ENCODE results near the gene KCTD13. TPM values are rescaled to one million over a fixed set of nuclear protein-coding genes. Genes with fewer than 3 reads are reported as not detected.
A peak's percentile ranks its signal among the peaks of the same experiment; 100 is the strongest.

The KCTD13 gene
- total and polyA plus RNA-seq, 4 donors, result 11.0 to 79.2 (median 39.8) TPM

DNA sequence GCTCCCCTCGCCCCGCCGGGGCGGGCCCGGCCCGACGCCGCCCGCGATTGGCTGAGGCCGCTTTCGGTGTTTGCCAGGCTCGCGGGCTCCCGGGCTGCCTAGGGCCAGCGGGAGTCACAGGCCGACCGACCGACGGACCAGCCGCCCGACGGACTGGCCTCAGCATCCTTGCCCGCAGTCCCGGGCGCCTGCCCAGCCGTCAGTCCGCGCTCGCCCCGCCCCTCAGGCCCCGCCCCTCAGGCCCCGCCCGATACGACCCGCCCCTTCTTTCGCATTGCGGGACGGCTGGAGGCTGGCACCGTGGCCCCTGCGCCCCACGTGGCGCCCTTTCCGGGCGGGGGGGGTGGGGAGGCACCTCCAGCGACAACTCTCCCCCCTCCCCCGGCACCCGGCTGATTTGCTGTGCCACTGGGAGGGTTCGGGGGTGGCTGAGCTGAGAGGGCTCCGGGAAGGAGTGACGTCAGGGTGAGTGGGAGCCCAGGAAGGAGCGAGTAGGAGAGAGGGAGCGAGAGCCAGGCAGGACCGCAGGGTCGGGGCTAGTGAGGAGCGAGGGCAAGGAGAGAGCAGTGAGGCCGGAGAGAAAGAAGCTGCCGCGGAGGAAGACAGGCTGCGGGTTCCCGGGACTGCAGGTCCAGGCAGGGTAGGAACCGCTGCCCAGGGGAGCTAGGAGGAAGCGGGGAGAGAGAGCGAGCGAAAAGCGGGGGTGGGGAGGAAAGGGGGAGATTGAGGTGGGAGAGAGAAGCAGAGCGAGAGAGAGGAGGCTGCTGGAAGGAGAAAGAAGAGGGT, 25.7 kb downstream of the KCTD13 start, which contains the start of gene ASPHD1:
Gene ASPHD1 (plus strand): TSS at position 387 of the 786 bp plus-strand sequence. CDS start 484 bp downstream, outside the sequence.
- Histone ChIP-seq H3K27ac (ENCODE audit: low read depth, low read length) (peak within 1 kb of the TSS; percentile 71), H3K4me1 (ENCODE audit: control insufficient read depth, insufficient read depth, low read length) (peaks cover 44% of the 10 kb centered on the region), H3K9me3 (ENCODE audit: control insufficient read depth, insufficient read depth, low read length) (no peaks in the 10 kb centered on the region), H3K27me3 (ENCODE audit: control insufficient read depth, insufficient read depth, low read length) (peaks cover 12% of the 10 kb centered on the region), H3K4me3 (ENCODE audit: low read depth, low read length) (peak within 1 kb of the TSS; percentile 35), H3K36me3 (ENCODE audit: control insufficient read depth, insufficient read depth, low read length) (peaks cover 19% of the 10 kb centered on the region)
- under 1% methylated on average over 51 of the region's 67 CpGs for whole genome bisulfite sequencing (ENCODE audit: insufficient coverage)
- DNase-seq (ENCODE audit: low read depth in 4 of 6, low spot score in 6 of 6), result peak; percentile 50 to 95 (median 62)

DNA sequence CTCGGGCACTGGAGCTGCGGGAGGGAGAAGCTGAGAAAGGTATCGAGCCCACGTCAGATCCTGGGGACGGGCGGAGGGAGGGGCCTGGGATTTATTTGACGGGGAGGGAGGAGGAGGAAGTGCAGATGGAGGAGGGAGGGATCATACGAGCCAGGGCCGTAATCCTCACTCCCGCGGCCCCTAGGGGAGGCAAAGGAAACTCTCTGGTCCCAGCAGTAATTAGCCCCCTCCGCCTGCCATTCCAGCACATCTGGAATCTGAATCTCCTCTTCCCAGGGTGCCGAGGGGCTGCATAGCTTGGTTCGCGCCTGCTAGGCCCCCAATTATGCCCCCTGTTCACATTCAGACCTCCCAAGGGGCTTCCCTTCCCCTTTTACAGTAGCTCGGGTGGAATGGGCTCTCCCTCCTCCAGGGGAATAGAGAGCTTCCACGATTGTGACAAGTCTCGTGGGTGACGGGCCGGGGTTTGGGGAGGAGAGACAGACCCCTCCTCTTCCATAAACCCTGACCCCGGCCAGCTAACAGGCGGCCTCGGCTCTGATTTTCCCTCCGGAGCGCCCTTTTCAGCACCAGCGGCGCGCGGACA, 26.4 kb downstream of the KCTD13 start, which contains the start of gene SEZ6L2:
Gene SEZ6L2 (minus strand): TSS at position 35 of the 586 bp plus-strand sequence. CDS start 531 bp downstream, outside the sequence.
- Histone ChIP-seq H3K9me3 (ENCODE audit: control insufficient read depth, insufficient read depth, low read length) (no peaks in the 10 kb centered on the region), H3K36me3 (ENCODE audit: control insufficient read depth, insufficient read depth, low read length) (peaks cover 18% of the 10 kb centered on the region), H3K27ac (ENCODE audit: low read depth, low read length) (peak within 1 kb of the TSS; percentile 71), H3K4me1 (ENCODE audit: control insufficient read depth, insufficient read depth, low read length) (peaks cover 44% of the 10 kb centered on the region), H3K4me3 (ENCODE audit: low read depth, low read length) (peak within 1 kb of the TSS; percentile 35), H3K27me3 (ENCODE audit: control insufficient read depth, insufficient read depth, low read length) (peaks cover 12% of the 10 kb centered on the region)
- peak; percentile 53 to 99 (median 82) for DNase-seq (ENCODE audit: low read depth in 4 of 6, low spot score in 6 of 6)
- WGBS (ENCODE audit: insufficient coverage), result 0% methylated on average over 21 of the region's 29 CpGs

DNA sequence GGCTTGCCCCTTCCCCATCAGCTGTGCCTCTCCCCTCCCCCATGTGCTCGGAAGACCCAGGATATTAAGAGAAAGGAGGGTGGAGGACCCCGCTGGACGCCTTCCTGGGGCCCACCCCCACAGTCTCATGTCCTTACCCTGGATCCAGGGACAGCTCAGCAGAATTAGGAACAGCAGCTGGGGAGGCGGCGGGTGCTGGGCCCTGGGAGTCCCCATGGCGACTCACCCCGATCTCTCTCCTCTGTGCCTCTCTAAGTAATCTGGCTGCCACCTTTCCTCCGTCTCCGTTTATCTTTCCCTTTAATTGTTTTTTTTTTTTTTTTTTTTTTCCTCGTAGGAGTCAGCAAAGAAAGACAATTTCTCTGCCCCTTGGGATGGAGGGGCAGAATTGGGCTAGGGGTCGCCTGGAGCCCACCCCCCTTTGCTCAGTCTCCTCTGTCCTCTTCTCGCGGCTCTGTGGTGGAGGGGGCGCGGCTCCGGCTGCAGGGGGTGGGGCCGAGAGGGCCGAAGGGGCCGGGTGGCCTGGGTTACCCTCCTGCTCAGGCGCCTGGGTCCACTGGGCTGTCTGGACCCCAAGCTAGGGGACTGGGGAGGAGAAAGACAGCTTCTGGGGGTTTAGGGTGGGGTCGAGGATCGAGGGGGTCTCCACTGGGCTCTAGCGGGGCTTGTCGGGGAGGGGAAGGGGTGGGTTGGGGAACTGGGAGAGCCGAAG, 27.1 kb downstream of the KCTD13 start:
- H3K27ac ChIP-seq (ENCODE audit: low read depth, low read length), result no peak overlapping the region
- H3K4me1 ChIP-seq (ENCODE audit: control insufficient read depth, insufficient read depth, low read length), result peaks cover 44% of the 10 kb centered on the region
- peak overlapping the region; percentile 35 for H3K4me3 ChIP-seq (ENCODE audit: low read depth, low read length)
- H3K27me3 ChIP-seq (ENCODE audit: control insufficient read depth, insufficient read depth, low read length), result peaks cover 12% of the 10 kb centered on the region
- under 1% methylated on average over 17 of the region's 25 CpGs for WGBS (ENCODE audit: insufficient coverage)
- peaks cover 19% of the 10 kb centered on the region for H3K36me3 ChIP-seq (ENCODE audit: control insufficient read depth, insufficient read depth, low read length)
- DNase-seq (ENCODE audit: low read depth in 4 of 6, low spot score in 6 of 6), result peak in 1 of 6 donors; percentile 23
- no peaks in the 10 kb centered on the region for H3K9me3 ChIP-seq (ENCODE audit: control insufficient read depth, insufficient read depth, low read length)

DNA sequence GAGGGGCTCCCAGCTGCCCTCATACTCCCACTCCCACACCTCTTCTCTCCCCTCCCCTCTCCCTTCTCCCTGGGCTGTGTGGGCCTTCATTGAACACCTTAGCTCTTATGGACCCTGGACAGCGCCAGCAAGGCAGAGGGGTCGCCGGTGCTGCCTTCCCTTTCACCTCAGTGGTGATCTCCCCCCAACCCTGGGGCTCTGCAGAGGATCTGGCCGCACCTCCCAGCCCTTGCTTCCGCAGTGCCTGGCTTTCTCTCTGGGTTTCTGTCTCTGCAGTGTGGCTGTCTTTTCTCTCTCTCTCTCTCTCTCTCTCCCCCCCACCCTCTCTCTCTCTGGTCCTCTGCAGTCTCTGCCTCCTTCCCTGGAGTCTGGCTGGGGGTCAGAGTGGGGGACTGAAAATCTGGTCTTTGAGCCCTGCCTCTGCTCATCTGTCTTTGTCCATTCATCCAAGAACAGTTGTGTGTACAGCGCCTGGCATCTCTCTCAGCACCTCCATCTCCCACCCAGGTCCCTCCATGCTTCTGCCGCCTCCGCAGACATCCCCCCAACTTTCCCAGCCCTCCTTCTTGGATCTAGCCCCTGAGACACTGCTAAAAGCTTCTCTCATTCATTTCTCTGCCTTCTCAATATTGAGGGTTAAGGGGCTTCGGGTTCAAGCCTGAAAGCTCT, 27.8 kb downstream of the KCTD13 start:
- Histone ChIP-seq H3K36me3 (ENCODE audit: control insufficient read depth, insufficient read depth, low read length) (peaks cover 20% of the 10 kb centered on the region), H3K27ac (ENCODE audit: low read depth, low read length) (no peak overlapping the region), H3K27me3 (ENCODE audit: control insufficient read depth, insufficient read depth, low read length) (peaks cover 12% of the 10 kb centered on the region), H3K4me3 (ENCODE audit: low read depth, low read length) (peak overlapping the region; percentile 35), H3K4me1 (ENCODE audit: control insufficient read depth, insufficient read depth, low read length) (peaks cover 44% of the 10 kb centered on the region), H3K9me3 (ENCODE audit: control insufficient read depth, insufficient read depth, low read length) (no peaks in the 10 kb centered on the region)
- DNase-seq (ENCODE audit: low read depth in 4 of 6, low spot score in 6 of 6), result peak in 2 of 6 donors; percentile 22 to 62
- 9% methylated on average over 8 of the region's 9 CpGs for WGBS (ENCODE audit: insufficient coverage)

DNA sequence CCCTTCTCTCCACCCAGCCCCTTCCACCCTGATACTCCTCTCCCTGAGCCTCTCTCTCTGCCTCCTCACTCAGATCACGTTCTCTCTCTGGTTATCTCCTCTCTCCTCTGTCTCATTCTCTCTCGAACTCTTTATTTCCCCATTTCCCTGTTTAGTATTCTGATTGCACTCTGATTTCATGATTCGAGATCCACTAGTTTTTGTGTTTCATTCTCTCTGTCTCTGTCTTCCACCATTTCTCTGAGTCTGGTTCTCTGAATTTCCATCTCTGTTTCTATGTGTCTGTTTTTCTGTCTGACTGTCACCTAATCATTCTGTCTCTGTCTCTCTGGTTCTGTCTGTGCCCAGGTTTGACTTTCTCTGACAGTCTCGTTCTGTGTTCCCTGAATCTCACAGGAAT, 28.7 kb downstream of the KCTD13 start:
- peaks cover 12% of the 10 kb centered on the region for H3K27me3 ChIP-seq (ENCODE audit: control insufficient read depth, insufficient read depth, low read length)
- no peaks in the 10 kb centered on the region for H3K9me3 ChIP-seq (ENCODE audit: control insufficient read depth, insufficient read depth, low read length)
- H3K36me3 ChIP-seq (ENCODE audit: control insufficient read depth, insufficient read depth, low read length), result peaks cover 28% of the 10 kb centered on the region
- peaks cover 47% of the 10 kb centered on the region for H3K4me1 ChIP-seq (ENCODE audit: control insufficient read depth, insufficient read depth, low read length)
- DNase-seq (ENCODE audit: low read depth in 4 of 6, low spot score in 6 of 6), result no peak
- H3K27ac ChIP-seq (ENCODE audit: low read depth, low read length), result no peak overlapping the region
- no peak overlapping the region for H3K4me3 ChIP-seq (ENCODE audit: low read depth, low read length)
- WGBS (ENCODE audit: insufficient coverage), result 38% methylated on average over 4 of the region's 4 CpGs

DNA sequence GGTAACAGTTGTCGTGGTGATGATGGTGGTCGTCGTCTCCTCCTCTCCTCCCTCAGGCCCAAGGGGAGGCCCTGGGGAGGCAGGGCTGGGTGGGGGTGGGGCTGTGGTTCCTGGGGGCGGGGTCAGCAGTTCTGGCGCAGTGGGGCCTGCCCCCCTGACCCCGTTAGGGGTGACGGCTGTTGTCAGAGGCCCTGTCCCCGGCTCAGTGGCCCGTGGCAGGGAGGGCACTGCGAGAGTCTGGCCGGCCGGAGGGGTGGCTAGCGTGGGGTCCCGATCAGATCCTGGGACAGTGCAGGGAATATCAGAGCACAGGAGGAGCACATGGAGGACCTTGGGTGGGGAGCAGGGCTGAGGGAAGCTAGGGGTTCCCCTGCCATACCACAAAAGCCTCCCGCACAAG, 29.2 kb downstream of the KCTD13 start:
- peaks cover 46% of the 10 kb centered on the region for H3K4me1 ChIP-seq (ENCODE audit: control insufficient read depth, insufficient read depth, low read length)
- no peak for DNase-seq (ENCODE audit: low read depth in 4 of 6, low spot score in 6 of 6)
- H3K27ac ChIP-seq (ENCODE audit: low read depth, low read length), result no peak overlapping the region
- H3K4me3 ChIP-seq (ENCODE audit: low read depth, low read length), result no peak overlapping the region
- H3K36me3 ChIP-seq (ENCODE audit: control insufficient read depth, insufficient read depth, low read length), result peaks cover 28% of the 10 kb centered on the region
- 31% methylated on average over 11 of the region's 15 CpGs for WGBS (ENCODE audit: insufficient coverage)
- peaks cover 12% of the 10 kb centered on the region for H3K27me3 ChIP-seq (ENCODE audit: control insufficient read depth, insufficient read depth, low read length)
- no peaks in the 10 kb centered on the region for H3K9me3 ChIP-seq (ENCODE audit: control insufficient read depth, insufficient read depth, low read length)

DNA sequence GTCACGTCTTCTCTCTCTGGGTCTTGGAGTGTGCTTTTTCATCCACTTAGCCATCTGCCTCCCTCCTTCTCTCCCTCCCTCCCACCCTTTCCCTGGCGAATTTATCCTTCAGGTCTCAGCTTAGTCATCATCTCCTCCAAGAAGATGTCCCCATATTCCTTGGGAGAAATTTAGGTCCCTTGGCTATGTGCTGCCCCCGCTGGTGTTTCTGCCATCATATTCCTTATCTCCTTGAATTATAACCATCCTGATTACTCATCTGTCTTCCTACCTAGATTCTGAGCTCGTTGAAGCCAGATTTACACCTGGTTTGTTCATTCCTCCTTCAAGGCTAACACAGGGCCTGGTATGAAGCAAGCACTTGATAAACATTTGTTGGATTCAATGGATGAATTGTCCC, 31.7 kb downstream of the KCTD13 start:
- no peak overlapping the region for H3K27ac ChIP-seq (ENCODE audit: low read depth, low read length)
- H3K4me3 ChIP-seq (ENCODE audit: low read depth, low read length), result no peak overlapping the region
- WGBS (ENCODE audit: insufficient coverage), result 82% methylated on average over 3 of the region's 4 CpGs
- H3K27me3 ChIP-seq (ENCODE audit: control insufficient read depth, insufficient read depth, low read length), result peaks cover 12% of the 10 kb centered on the region
- no peak for DNase-seq (ENCODE audit: low read depth in 4 of 6, low spot score in 6 of 6)
- peaks cover 28% of the 10 kb centered on the region for H3K36me3 ChIP-seq (ENCODE audit: control insufficient read depth, insufficient read depth, low read length)
- peaks cover 24% of the 10 kb centered on the region for H3K4me1 ChIP-seq (ENCODE audit: control insufficient read depth, insufficient read depth, low read length)
- H3K9me3 ChIP-seq (ENCODE audit: control insufficient read depth, insufficient read depth, low read length), result no peaks in the 10 kb centered on the region

DNA sequence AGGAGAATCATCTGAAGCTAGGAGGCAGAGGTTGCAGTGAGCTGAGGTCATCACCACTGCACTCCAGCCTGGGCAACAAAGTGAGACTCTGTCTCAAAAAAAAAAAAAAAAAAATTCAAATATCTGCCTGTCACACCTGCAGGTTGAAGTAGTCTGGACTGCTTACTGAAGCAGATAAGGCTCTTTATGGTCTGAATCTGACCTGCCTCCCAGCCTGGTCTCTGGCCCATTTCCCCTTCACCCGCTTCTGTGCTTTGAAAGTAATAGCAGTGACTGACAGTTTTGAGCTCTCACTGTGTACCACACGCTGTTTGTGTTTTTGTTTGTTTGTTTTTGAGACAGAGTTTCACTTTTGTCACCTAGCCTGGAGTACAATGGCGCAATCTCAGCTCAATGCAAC, 32.5 kb downstream of the KCTD13 start:
- H3K27ac ChIP-seq (ENCODE audit: low read depth, low read length), result no peak overlapping the region
- no CpG with 5 or more reads among the region's 3 CpGs for WGBS (ENCODE audit: insufficient coverage)
- peaks cover 29% of the 10 kb centered on the region for H3K36me3 ChIP-seq (ENCODE audit: control insufficient read depth, insufficient read depth, low read length)
- peaks cover 6% of the 10 kb centered on the region for H3K27me3 ChIP-seq (ENCODE audit: control insufficient read depth, insufficient read depth, low read length)
- H3K4me3 ChIP-seq (ENCODE audit: low read depth, low read length), result no peak overlapping the region
- peaks cover 16% of the 10 kb centered on the region for H3K4me1 ChIP-seq (ENCODE audit: control insufficient read depth, insufficient read depth, low read length)
- no peaks in the 10 kb centered on the region for H3K9me3 ChIP-seq (ENCODE audit: control insufficient read depth, insufficient read depth, low read length)
- no peak for DNase-seq (ENCODE audit: low read depth in 4 of 6, low spot score in 6 of 6)

DNA sequence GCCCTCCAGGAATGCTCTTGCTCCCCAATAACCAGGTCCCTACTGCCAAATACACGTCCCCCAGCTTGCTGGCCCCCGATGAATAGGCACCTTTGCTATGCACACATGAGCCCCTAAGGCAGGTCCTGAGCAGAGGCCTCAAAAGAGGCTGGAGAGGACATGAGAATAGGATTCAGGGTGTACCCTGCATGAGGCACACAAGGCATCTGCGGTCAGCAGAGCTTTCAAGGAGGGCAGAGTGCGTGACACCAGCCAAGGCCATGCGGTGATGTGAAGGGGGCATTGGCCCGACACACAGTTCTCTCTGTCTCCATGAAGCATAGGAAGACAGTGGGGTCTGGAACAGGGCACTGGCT, 33.6 kb downstream of the KCTD13 start:
- Histone ChIP-seq H3K27ac (ENCODE audit: low read depth, low read length) (no peak overlapping the region), H3K27me3 (ENCODE audit: control insufficient read depth, insufficient read depth, low read length) (no peaks in the 10 kb centered on the region), H3K36me3 (ENCODE audit: control insufficient read depth, insufficient read depth, low read length) (peaks cover 37% of the 10 kb centered on the region), H3K9me3 (ENCODE audit: control insufficient read depth, insufficient read depth, low read length) (no peaks in the 10 kb centered on the region), H3K4me3 (ENCODE audit: low read depth, low read length) (no peak overlapping the region), H3K4me1 (ENCODE audit: control insufficient read depth, insufficient read depth, low read length) (peaks cover 5% of the 10 kb centered on the region)
- 96% methylated on average over 5 of the region's 6 CpGs for WGBS (ENCODE audit: insufficient coverage)
- no peak for DNase-seq (ENCODE audit: low read depth in 4 of 6, low spot score in 6 of 6)

Measured in spinal cord (tissue), 10 donors.